IMR-90 (cell line): ENCODE data around the gene RPS4Y2. TPM values are rescaled to one million over a fixed set of nuclear protein-coding genes. Genes with fewer than 3 reads are reported as not detected.

ENCODE experiments used
- ATAC-seq: fragments of 200-7000 bp; cut with Tn5 transposase; 2 replicates; pipeline ENCODE4 v1.9.1; 2020; ENCODE audit warnings: low read depth, mild to moderate bottlenecking, moderate library complexity
- BruUV-seq: library from RNA; stranded (reverse); fragments of 400-500 nt; replicated peaks from 2 replicates; lab custom pipeline; 2021; lab: Mats Ljungman, UMichigan
- CTCF ChIA-PET: fragments of 300-600 bp; formaldehyde crosslinking; extraction: SDS; loops from one replicate; lab custom pipeline; 2021; ENCODE audit warnings: antibody characterized with exemption; lab: Yijun Ruan, JAX
- POLR2A ChIA-PET: fragments of 300-600 bp; sonication (Branson Sonifier 250); formaldehyde crosslinking; loops from one replicate; lab custom pipeline; 2022; ENCODE audit warnings: antibody characterized with exemption; ENCODE audit not compliant: unreplicated experiment; lab: Charles Lee
- DNase-seq: peaks from one replicate; pipeline ENCODE4 v3.0.0; 2013
- H2AFZ ChIP-seq: replicated peaks from 2 replicates; pipeline ENCODE3; 2013; ENCODE audit warnings: low read length, mild to moderate bottlenecking; ENCODE audit not compliant: poor library complexity
- H2AK5ac ChIP-seq: 2 replicates; pipeline ENCODE4 v1.6.1; 2013; ENCODE audit warnings: low read depth, low read length, inconsistent platforms
- H2AK9ac ChIP-seq: replicated peaks from 2 replicates; pipeline ENCODE3; 2013; ENCODE audit warnings: mild to moderate bottlenecking, low read depth, low read length, moderate library complexity; ENCODE audit not compliant: poor library complexity
- H2BK120ac ChIP-seq: 2 replicates; pipeline ENCODE4 v1.6.1; 2013; ENCODE audit warnings: low read depth, low read length, inconsistent platforms
- H2BK15ac ChIP-seq: 3 replicates; pipeline ENCODE4 v1.6.1; 2013; ENCODE audit warnings: low read depth, low read length, inconsistent platforms
- H2BK20ac ChIP-seq: 2 replicates; pipeline ENCODE4 v1.6.1; 2013; ENCODE audit warnings: low read depth, mild to moderate bottlenecking, inconsistent platforms, low read length, moderate library complexity
- H2BK5ac ChIP-seq: 2 replicates; pipeline ENCODE4 v1.6.1; 2013; ENCODE audit warnings: mild to moderate bottlenecking, low read depth, low read length, inconsistent platforms; ENCODE audit not compliant: poor library complexity, severe bottlenecking
- H3K14ac ChIP-seq: replicated peaks from 2 replicates; pipeline ENCODE4 v1.6.1; 2013; ENCODE audit warnings: low read depth, low read length, inconsistent platforms
- H3K18ac ChIP-seq: 2 replicates; pipeline ENCODE4 v1.6.1; 2013; ENCODE audit warnings: low read depth, low read length, control low read depth
- H3K23ac ChIP-seq: 2 replicates; pipeline ENCODE4 v1.6.1; 2013; ENCODE audit warnings: low read depth, low read length, inconsistent platforms
- H3K27ac ChIP-seq: 2 replicates; pipeline ENCODE4 v1.5.1; 2013; ENCODE audit warnings: mild to moderate bottlenecking, control low read depth, low read length; ENCODE audit not compliant: insufficient read depth
- H3K27me3 ChIP-seq: 2 replicates; pipeline ENCODE4 v1.6.1; 2013; ENCODE audit warnings: low read length; ENCODE audit not compliant: control insufficient read depth, insufficient read depth
- H3K36me3 ChIP-seq: 2 replicates; pipeline ENCODE4 v1.6.1; 2013; ENCODE audit warnings: low read length, mixed read lengths; ENCODE audit not compliant: control insufficient read depth, insufficient read depth
- H3K4ac ChIP-seq: 2 replicates; pipeline ENCODE4 v1.6.1; 2013; ENCODE audit warnings: low read depth, low read length, inconsistent platforms
- H3K4me1 ChIP-seq: 2 replicates; pipeline ENCODE4 v1.6.1; 2013; ENCODE audit warnings: low read length, mixed read lengths; ENCODE audit not compliant: control insufficient read depth, insufficient read depth
- H3K4me2 ChIP-seq: 2 replicates; pipeline ENCODE4 v1.6.1; 2013; ENCODE audit warnings: low read depth, mild to moderate bottlenecking, control low read depth, low read length, moderate library complexity
- H3K4me3 ChIP-seq: 2 replicates; pipeline ENCODE4 v1.5.1; 2013; ENCODE audit warnings: low read depth, mild to moderate bottlenecking, control low read depth, low read length, moderate library complexity; ENCODE audit not compliant: insufficient read depth
- H3K56ac ChIP-seq: 2 replicates; pipeline ENCODE4 v1.6.1; 2013; ENCODE audit warnings: low read length, inconsistent platforms; ENCODE audit not compliant: insufficient read depth; ENCODE audit errors: extremely low read depth
- H3K79me1 ChIP-seq, 2 experiments: 2 replicates each; pipeline ENCODE4 v1.6.1; 2013; ENCODE audit warnings: low read length in 2 of 2, inconsistent platforms in 1 of 2, low read depth in 1 of 2
- H3K9ac ChIP-seq: 2 replicates; pipeline ENCODE4 v1.6.1; 2013; ENCODE audit warnings: low read depth, low read length, control low read depth
- H3K9me1 ChIP-seq: 2 replicates; pipeline ENCODE4 v1.6.1; 2013; ENCODE audit warnings: low read length, inconsistent platforms; ENCODE audit not compliant: insufficient read depth
- H3K9me3 ChIP-seq: 2 replicates; pipeline ENCODE4 v1.6.1; 2013; ENCODE audit warnings: low read length; ENCODE audit not compliant: control insufficient read depth, insufficient read depth
- H4K20me1 ChIP-seq: 2 replicates; pipeline ENCODE4 v1.6.1; 2013; ENCODE audit warnings: low read length, inconsistent platforms; ENCODE audit not compliant: insufficient read depth
- H4K5ac ChIP-seq: 2 replicates; pipeline ENCODE4 v1.6.1; 2013; ENCODE audit warnings: mild to moderate bottlenecking, low read depth, low read length, control low read depth
- H4K8ac ChIP-seq, 2 experiments: 2 replicates each; pipeline ENCODE4 v1.6.1; 2013; ENCODE audit warnings: low read depth in 2 of 2, low read length in 2 of 2, control low read depth in 1 of 2, inconsistent platforms in 1 of 2
- H4K91ac ChIP-seq: 2 replicates; pipeline ENCODE4 v1.6.1; 2013; ENCODE audit warnings: low read depth, low read length, inconsistent platforms; ENCODE audit not compliant: insufficient read depth
- CHD1 ChIP-seq: IDR thresholded peaks from 2 replicates; pipeline ENCODE4 v1.6.1; 2012; ENCODE audit warnings: low read depth, low read length, improper control_type of control experiment
- MAZ ChIP-seq: IDR thresholded peaks from 2 replicates; pipeline ENCODE4 v1.6.1; 2012; ENCODE audit warnings: low read depth, mild to moderate bottlenecking, low read length, improper control_type of control experiment, moderate library complexity, borderline replicate concordance
- RAD21 ChIP-seq: IDR thresholded peaks from 2 replicates; pipeline ENCODE4 v1.6.1; 2012; ENCODE audit warnings: low read length, improper control_type of control experiment
- SMC3 ChIP-seq: fragments of 150-350 bp; IDR thresholded peaks from 2 replicates; pipeline ENCODE4 v1.6.1; 2016; ENCODE audit warnings: low read depth, mild to moderate bottlenecking, antibody characterized with exemption, low read length, moderate library complexity
- WGBS, 2 experiments: methylation state at CpG; one replicate each; pipeline versions ENCODE4 v1.1.5 to v1.1.7; 2013; ENCODE audit warnings: missing lambda C conversion rate in 2 of 2; ENCODE audit not compliant: insufficient read length in 1 of 2; ENCODE audit errors: extremely low coverage in 2 of 2; 5-methylcytosine and 5-hydroxymethylcytosine counted together
- dilution Hi-C: fragments of 300-500 bp; cut with HindIII; formaldehyde crosslinking; loops from one replicate; pipeline ENCODE4 v1.14.3; 2018; ENCODE audit warnings: low sequenced_read_pairs; ENCODE audit not compliant: unreplicated experiment
- in situ Hi-C: fragments of 300-500 bp; cut with MboI; formaldehyde crosslinking; loops from 3 replicates; pipeline ENCODE4 v1.14.3; 2019; ENCODE audit warnings: low sequenced_read_pairs, inconsistent platforms, mixed read lengths
- intact Hi-C: fragments of 100-400 bp; cut with micrococcal nuclease; formaldehyde crosslinking; loops from 2 replicates; pipeline ENCODE4 v1.10.0; 2022
- polyA plus RNA-seq, 3 experiments: library from polyadenylated mRNA; depleted of rRNA; stranded (reverse); fragments of >200 nt; gene quantifications; 2 replicates each; pipeline ENCODE4 v1.2.3, GENCODE V29; 2012; ENCODE audit warnings: low replicate concordance in 1 of 3
- total RNA-seq: library from RNA; depleted of rRNA; stranded (reverse); fragments of >200 nt; gene quantifications from 2 replicates; pipeline ENCODE4 v1.2.3, GENCODE V29; 2012

The RPS4Y2 gene
- total and polyA plus RNA-seq, 2 of the 4 experiments (the other 2 are of a cell fraction) = not detected

- Histone ChIP-seq H3K56ac (no peak overlapping the region), H2BK120ac (no peak overlapping the region), H2AK5ac (no peak overlapping the region), H3K79me1 (no peaks in the 10 kb centered on the region), H3K18ac (no peak overlapping the region), H2BK5ac (no peak overlapping the region), H4K20me1 (no peaks in the 10 kb centered on the region), H4K5ac (no peak overlapping the region), H4K91ac (no peak overlapping the region), H3K4me2 (no peak overlapping the region), H3K9ac (no peak overlapping the region), H2AFZ (no peak overlapping the region), H3K4me1 (no peaks in the 10 kb centered on the region), H3K9me3 (no peaks in the 10 kb centered on the region), H3K36me3 (no peaks in the 10 kb centered on the region), H3K9me1 (no peaks in the 10 kb centered on the region), H3K4ac (no peak overlapping the region), H2AK9ac (no peak overlapping the region), H3K14ac (no peak overlapping the region), H2BK15ac (no peak overlapping the region), H3K27me3 (no peaks in the 10 kb centered on the region), H2BK20ac (no peak overlapping the region), H3K27ac (no peak overlapping the region), H3K4me3 (no peak overlapping the region), H3K23ac (no peak overlapping the region), H4K8ac (no peak overlapping the region)
- ChIA-PET CTCF (no interaction called here), POLR2A (no interaction called here)
- no peak for TF ChIP-seq MAZ
- TF ChIP-seq CHD1 = no peak
- no peak for TF ChIP-seq SMC3
- TF ChIP-seq RAD21 = no peak
- in situ Hi-C loops (no loop called here), dilution Hi-C loops (no loop called here), intact Hi-C loops (no loop called here)
- ATAC-seq (no peak), DNase-seq (no peak)
- no TSS peak for BruUV-seq
- WGBS, 2 experiments = no CpG with 5 or more reads among the region's 3 CpGs
These were observed 24.3 kb downstream of the RPS4Y2 start for GRCh38 chrY:20780104-20780654.
